ENCODE results near the gene NCAPD2.

The NCAPD2 gene

DNA sequence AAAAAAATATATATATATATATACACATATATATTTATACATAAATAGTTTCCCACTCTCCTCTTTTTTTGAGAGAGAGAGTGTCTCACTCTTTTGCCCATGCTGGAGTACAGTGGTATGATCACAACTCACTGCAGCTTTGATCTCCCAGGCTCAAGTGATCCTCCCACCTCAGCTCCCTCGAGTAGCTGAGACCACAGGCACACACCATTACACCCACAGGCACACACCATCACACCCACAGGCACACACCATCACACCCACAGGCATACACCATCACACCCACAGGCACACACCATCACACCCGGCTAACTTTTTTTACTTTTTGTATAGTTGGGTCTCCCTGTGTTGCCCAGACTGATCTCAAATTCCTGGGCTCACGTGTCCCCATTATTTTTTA lies 26.3 kb downstream of the NCAPD2 start:
- H3K4me1 ChIP-seq: peaks cover 6% of the 10 kb centered on the region
- no peak overlapping the region for H3K4me2 ChIP-seq (ENCODE audit: low read length)
- H3K9me3 ChIP-seq (ENCODE audit: control insufficient read depth, low read length): no peaks in the 10 kb centered on the region
- no peaks in the 10 kb centered on the region for H3K79me2 ChIP-seq
- no peaks in the 10 kb centered on the region for H3K27me3 ChIP-seq (ENCODE audit: control insufficient read depth, insufficient read depth, low read length)
- H3K27ac ChIP-seq: no peak overlapping the region
- no peak overlapping the region for H2AFZ ChIP-seq
- no peaks in the 10 kb centered on the region for H3K36me3 ChIP-seq (ENCODE audit: control insufficient read depth, insufficient read depth, low read length)
- H3K4me3 ChIP-seq (ENCODE audit: low read depth, low read length): no peak overlapping the region
- TF ChIP-seq, protein P1, sequence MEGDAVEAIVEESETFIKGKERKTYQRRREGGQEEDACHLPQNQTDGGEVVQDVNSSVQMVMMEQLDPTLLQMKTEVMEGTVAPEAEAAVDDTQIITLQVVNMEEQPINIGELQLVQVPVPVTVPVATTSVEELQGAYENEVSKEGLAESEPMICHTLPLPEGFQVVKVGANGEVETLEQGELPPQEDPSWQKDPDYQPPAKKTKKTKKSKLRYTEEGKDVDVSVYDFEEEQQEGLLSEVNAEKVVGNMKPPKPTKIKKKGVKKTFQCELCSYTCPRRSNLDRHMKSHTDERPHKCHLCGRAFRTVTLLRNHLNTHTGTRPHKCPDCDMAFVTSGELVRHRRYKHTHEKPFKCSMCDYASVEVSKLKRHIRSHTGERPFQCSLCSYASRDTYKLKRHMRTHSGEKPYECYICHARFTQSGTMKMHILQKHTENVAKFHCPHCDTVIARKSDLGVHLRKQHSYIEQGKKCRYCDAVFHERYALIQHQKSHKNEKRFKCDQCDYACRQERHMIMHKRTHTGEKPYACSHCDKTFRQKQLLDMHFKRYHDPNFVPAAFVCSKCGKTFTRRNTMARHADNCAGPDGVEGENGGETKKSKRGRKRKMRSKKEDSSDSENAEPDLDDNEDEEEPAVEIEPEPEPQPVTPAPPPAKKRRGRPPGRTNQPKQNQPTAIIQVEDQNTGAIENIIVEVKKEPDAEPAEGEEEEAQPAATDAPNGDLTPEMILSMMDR (IDR thresholded peaks at IDR 0.05): no peak
- H3K9ac ChIP-seq: no peak overlapping the region

DNA sequence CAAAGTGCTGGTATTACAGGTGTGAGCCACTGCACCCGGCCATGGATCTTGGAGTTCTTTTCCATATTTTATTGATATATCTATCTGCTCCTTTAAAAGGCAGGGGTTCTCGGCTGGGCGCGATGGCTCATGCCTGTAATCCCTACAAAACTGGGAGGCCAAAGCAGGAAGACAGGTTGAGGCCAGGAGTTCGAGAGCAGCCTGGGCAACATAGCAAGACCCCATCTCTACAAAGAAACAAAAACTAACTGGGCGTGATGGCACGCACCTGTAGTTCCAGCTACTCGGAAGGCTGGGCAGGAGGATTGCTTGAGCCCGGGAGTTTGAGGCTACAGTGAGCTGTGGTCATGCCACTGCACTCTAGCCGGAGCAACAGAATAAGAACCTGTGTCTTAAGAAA lies 28.3 kb downstream of the NCAPD2 start:
- Histone ChIP-seq H3K27me3 (ENCODE audit: control insufficient read depth, insufficient read depth, low read length) (no peaks in the 10 kb centered on the region), H3K4me2 (ENCODE audit: low read length) (no peak overlapping the region), H3K36me3 (ENCODE audit: control insufficient read depth, insufficient read depth, low read length) (no peaks in the 10 kb centered on the region), H3K4me3 (ENCODE audit: low read depth, low read length) (no peak overlapping the region), H3K9ac (no peak overlapping the region), H3K79me2 (no peaks in the 10 kb centered on the region), H3K4me1 (peaks cover 15% of the 10 kb centered on the region), H3K9me3 (ENCODE audit: control insufficient read depth, low read length) (no peaks in the 10 kb centered on the region), H3K27ac (no peak overlapping the region), H2AFZ (no peak overlapping the region)
- TF ChIP-seq, protein P1 (IDR thresholded peaks at IDR 0.05): no peak

DNA sequence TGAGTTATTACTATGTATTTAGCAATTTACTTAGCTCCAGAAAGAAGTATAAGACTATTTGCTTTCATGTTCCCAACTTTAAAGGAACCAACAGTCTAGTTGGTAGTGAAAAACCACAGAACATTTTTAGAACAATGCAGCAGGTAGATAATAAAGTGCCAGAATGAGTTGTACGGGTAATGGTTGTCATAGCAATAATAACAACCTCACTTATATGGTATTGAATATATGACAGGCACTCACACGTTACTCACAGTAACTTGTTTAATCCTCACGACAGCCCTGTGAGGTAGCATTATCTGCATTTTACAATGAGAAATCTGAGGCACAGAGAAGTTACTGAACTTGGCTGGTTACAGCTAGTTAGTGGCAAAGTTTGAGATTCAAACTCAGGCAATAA lies 29.8 kb downstream of the NCAPD2 start:
- no peaks in the 10 kb centered on the region for H3K27me3 ChIP-seq (ENCODE audit: control insufficient read depth, insufficient read depth, low read length)
- H2AFZ ChIP-seq: no peak overlapping the region
- no peak overlapping the region for H3K9ac ChIP-seq
- no peak overlapping the region for H3K4me3 ChIP-seq (ENCODE audit: low read depth, low read length)
- H3K4me1 ChIP-seq: peaks cover 15% of the 10 kb centered on the region
- TF ChIP-seq, protein P1 (IDR thresholded peaks at IDR 0.05): no peak
- no peaks in the 10 kb centered on the region for H3K36me3 ChIP-seq (ENCODE audit: control insufficient read depth, insufficient read depth, low read length)
- H3K9me3 ChIP-seq (ENCODE audit: control insufficient read depth, low read length): no peaks in the 10 kb centered on the region
- no peak overlapping the region for H3K4me2 ChIP-seq (ENCODE audit: low read length)
- no peak overlapping the region for H3K27ac ChIP-seq
- no peaks in the 10 kb centered on the region for H3K79me2 ChIP-seq

DNA sequence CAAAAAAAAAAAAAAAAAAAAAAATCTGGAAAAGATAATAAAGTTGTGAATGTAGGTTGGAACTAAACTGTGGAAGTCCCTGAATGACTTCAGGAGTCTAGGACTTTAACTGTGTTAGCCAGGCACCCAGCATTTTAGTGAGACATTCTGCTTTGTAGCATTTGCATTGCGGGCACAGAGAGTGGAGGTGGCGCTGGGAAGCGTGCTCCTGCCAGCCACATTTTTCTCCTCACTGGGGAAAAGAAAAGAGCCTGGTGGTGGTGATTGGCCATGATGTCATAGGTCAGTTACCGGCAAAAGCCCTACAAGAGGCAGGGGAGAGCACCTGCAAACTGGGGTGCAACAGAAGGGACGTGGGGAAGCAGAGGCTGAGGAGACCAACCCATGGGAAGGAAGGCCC lies 30.7 kb downstream of the NCAPD2 start:
- Histone ChIP-seq H3K36me3 (ENCODE audit: control insufficient read depth, insufficient read depth, low read length) (no peaks in the 10 kb centered on the region), H3K4me3 (ENCODE audit: low read depth, low read length) (no peak overlapping the region), H3K9ac (no peak overlapping the region), H3K79me2 (peaks cover 2% of the 10 kb centered on the region), H2AFZ (no peak overlapping the region), H3K9me3 (ENCODE audit: control insufficient read depth, low read length) (no peaks in the 10 kb centered on the region), H3K4me2 (ENCODE audit: low read length) (no peak overlapping the region), H3K27me3 (ENCODE audit: control insufficient read depth, insufficient read depth, low read length) (no peaks in the 10 kb centered on the region), H3K27ac (no peak overlapping the region), H3K4me1 (peaks cover 17% of the 10 kb centered on the region)
- TF ChIP-seq, protein P1 (IDR thresholded peaks at IDR 0.05): no peak

DNA sequence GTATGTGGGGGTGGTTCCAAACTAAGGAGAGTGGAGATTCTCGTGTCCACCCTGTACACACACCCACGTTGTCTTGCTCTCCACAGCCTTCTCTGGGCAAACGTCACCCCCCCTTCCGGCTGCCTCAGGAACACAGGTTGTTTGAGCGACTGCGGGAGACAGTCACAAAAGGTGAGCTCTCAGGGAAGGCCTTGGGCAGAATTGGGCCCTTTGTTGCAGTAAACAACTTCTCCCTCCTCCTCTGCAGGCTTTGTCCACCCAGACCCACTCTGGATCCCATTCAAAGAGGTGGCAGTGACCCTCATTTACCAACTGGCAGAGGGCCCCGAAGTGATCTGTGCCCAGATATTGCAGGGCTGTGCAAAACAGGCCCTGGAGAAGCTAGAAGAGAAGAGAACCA lies 32.3 kb downstream of the NCAPD2 start:
- peaks cover 17% of the 10 kb centered on the region for H3K4me1 ChIP-seq
- no peak overlapping the region for H3K9ac ChIP-seq
- TF ChIP-seq, protein P1 (IDR thresholded peaks at IDR 0.05): no peak
- H3K4me3 ChIP-seq (ENCODE audit: low read depth, low read length): no peak overlapping the region
- peak overlapping the region; percentile 42 for H3K27ac ChIP-seq
- H3K4me2 ChIP-seq (ENCODE audit: low read length): no peak overlapping the region
- no peaks in the 10 kb centered on the region for H3K27me3 ChIP-seq (ENCODE audit: control insufficient read depth, insufficient read depth, low read length)
- H3K36me3 ChIP-seq (ENCODE audit: control insufficient read depth, insufficient read depth, low read length): no peaks in the 10 kb centered on the region
- H2AFZ ChIP-seq: peak overlapping the region; percentile 73
- peaks cover 2% of the 10 kb centered on the region for H3K79me2 ChIP-seq
- H3K9me3 ChIP-seq (ENCODE audit: control insufficient read depth, low read length): no peaks in the 10 kb centered on the region

Data from parathyroid adenoma (tissue), 2 donors.